ENCODE results near the gene GABPB2.

Gene GABPB2

GRCh38 chr1:151165281-151165737, 94.7 kb downstream of the GABPB2 start:
- H3K9me3 ChIP-seq (replicated peaks; ENCODE audit: insufficient read depth, low read length): no peaks in the 10 kb centered on the region
- H3K4me3 ChIP-seq (ENCODE audit: low read length): peak overlapping the region; percentile 86
- H3K79me2 ChIP-seq (ENCODE audit: low read length): peaks cover 30% of the 10 kb centered on the region
- TF ChIP-seq EZH2phosphoT487 (IDR thresholded peaks at IDR 0.05; ENCODE audit: low read length) (no peak), EZH2 (optimal IDR thresholded peaks at IDR 0.05; ENCODE audit: low read depth, low read length) (no peak), CTCF (IDR thresholded peaks at IDR 0.05; ENCODE audit: low read length) (no peak)
- H3F3A ChIP-seq (ENCODE audit: insufficient read depth, low read length): peaks cover 4% of the 10 kb centered on the region; the same call in 1 of the 2 replicates
- peak overlapping the region; percentile 74 for H3K9ac ChIP-seq (ENCODE audit: low read length)
- peak overlapping the region; percentile 99 for H2AFZ ChIP-seq (ENCODE audit: low read length)
- DNase-seq: no peak
- no peaks in the 10 kb centered on the region for H3K9me2 ChIP-seq (replicated peaks; ENCODE audit: insufficient read depth, low read length)
- peaks cover 7% of the 10 kb centered on the region for H3K4me1 ChIP-seq (ENCODE audit: low read length)
- H4K20me1 ChIP-seq (ENCODE audit: insufficient read depth, low read length): no peaks in the 10 kb centered on the region
- H3K27me3 ChIP-seq (replicated peaks; ENCODE audit: insufficient read depth, low read length): no peaks in the 10 kb centered on the region
- H3K36me3 ChIP-seq (replicated peaks; ENCODE audit: insufficient read depth, low read length): no peaks in the 10 kb centered on the region
- H3K4me2 ChIP-seq (ENCODE audit: low read depth, low read length): peak overlapping the region; percentile 91
- peak overlapping the region; percentile 6; the same call in 1 of the 2 replicates for H3K27ac ChIP-seq (ENCODE audit: low read length)

GRCh38 chr1:151165738-151166504, 95.4 kb downstream of the GABPB2 start, which contains the start of the genes LYSMD1 and SCNM1:
TSS of gene LYSMD1 (minus strand) at chr1:151165902. CDS start at chr1:151165258, 644 bp downstream.
TSS of gene SCNM1 (plus strand) at chr1:151166144. CDS start at chr1:151166153, 9 bp downstream.
- peaks cover 7% of the 10 kb centered on the region for H3K4me1 ChIP-seq (ENCODE audit: low read length)
- H3F3A ChIP-seq (ENCODE audit: insufficient read depth, low read length): peaks cover 4% of the 10 kb centered on the region
- TF ChIP-seq EZH2phosphoT487 (IDR thresholded peaks at IDR 0.05; ENCODE audit: low read length): no peak
- no peak for TF ChIP-seq CTCF (IDR thresholded peaks at IDR 0.05; ENCODE audit: low read length)
- TF ChIP-seq EZH2 (optimal IDR thresholded peaks at IDR 0.05; ENCODE audit: low read depth, low read length): no peak
- H3K4me3 ChIP-seq (ENCODE audit: low read length): peak within 1 kb of the TSS; percentile 86
- peak; percentile 100 for DNase-seq
- no peaks in the 10 kb centered on the region for H3K9me3 ChIP-seq (replicated peaks; ENCODE audit: insufficient read depth, low read length)
- H3K79me2 ChIP-seq (ENCODE audit: low read length): peaks cover 30% of the 10 kb centered on the region
- no peaks in the 10 kb centered on the region for H3K27me3 ChIP-seq (replicated peaks; ENCODE audit: insufficient read depth, low read length)
- peak within 1 kb of the TSS; percentile 99 for H2AFZ ChIP-seq (ENCODE audit: low read length)
- H3K9me2 ChIP-seq (replicated peaks; ENCODE audit: insufficient read depth, low read length): no peaks in the 10 kb centered on the region
- H3K4me2 ChIP-seq (ENCODE audit: low read depth, low read length): peak within 1 kb of the TSS; percentile 91
- H3K9ac ChIP-seq (ENCODE audit: low read length): peak within 1 kb of the TSS; percentile 77
- peak within 1 kb of the TSS; percentile 51; the same call in 1 of the 2 replicates for H3K27ac ChIP-seq (ENCODE audit: low read length)
- no peaks in the 10 kb centered on the region for H3K36me3 ChIP-seq (replicated peaks; ENCODE audit: insufficient read depth, low read length)
- no peaks in the 10 kb centered on the region for H4K20me1 ChIP-seq (ENCODE audit: insufficient read depth, low read length)

GRCh38 chr1:151166505-151166956, 96.0 kb downstream of the GABPB2 start:
- no peaks in the 10 kb centered on the region for H3K36me3 ChIP-seq (replicated peaks; ENCODE audit: insufficient read depth, low read length)
- peak overlapping the region; percentile 51; the same call in 1 of the 2 replicates for H3K27ac ChIP-seq (ENCODE audit: low read length)
- peaks cover 7% of the 10 kb centered on the region for H3K4me1 ChIP-seq (ENCODE audit: low read length)
- H2AFZ ChIP-seq (ENCODE audit: low read length): peak overlapping the region; percentile 80
- no peaks in the 10 kb centered on the region for H4K20me1 ChIP-seq (ENCODE audit: insufficient read depth, low read length)
- peak overlapping the region; percentile 86 for H3K4me3 ChIP-seq (ENCODE audit: low read length)
- no peaks in the 10 kb centered on the region for H3K27me3 ChIP-seq (replicated peaks; ENCODE audit: insufficient read depth, low read length)
- H3F3A ChIP-seq (ENCODE audit: insufficient read depth, low read length): peaks cover 4% of the 10 kb centered on the region
- DNase-seq: peak; percentile 50
- no peaks in the 10 kb centered on the region for H3K9me2 ChIP-seq (replicated peaks; ENCODE audit: insufficient read depth, low read length)
- H3K4me2 ChIP-seq (ENCODE audit: low read depth, low read length): peak overlapping the region; percentile 86
- no peak for TF ChIP-seq EZH2phosphoT487 (IDR thresholded peaks at IDR 0.05; ENCODE audit: low read length)
- TF ChIP-seq CTCF (IDR thresholded peaks at IDR 0.05; ENCODE audit: low read length): no peak
- TF ChIP-seq EZH2 (optimal IDR thresholded peaks at IDR 0.05; ENCODE audit: low read depth, low read length): no peak
- H3K9me3 ChIP-seq (replicated peaks; ENCODE audit: insufficient read depth, low read length): no peaks in the 10 kb centered on the region
- peak overlapping the region; percentile 77 for H3K9ac ChIP-seq (ENCODE audit: low read length)
- H3K79me2 ChIP-seq (ENCODE audit: low read length): peaks cover 30% of the 10 kb centered on the region
